GM12878 (cell line): ENCODE results near the gene OCIAD2. TPM values are rescaled to one million over a fixed set of nuclear protein-coding genes. Genes with fewer than 3 reads are reported as not detected.

Source experiments
- ATAC-seq: fragments of 200-7000 bp; cut with Tn5 transposase; 3 replicates; pipeline ENCODE4 v1.9.1; 2020; ENCODE audit warnings: mild to moderate bottlenecking, moderate library complexity
- BruUV-seq: library from RNA; stranded (reverse); fragments of 400-500 nt; replicated peaks from 2 replicates; lab custom pipeline; 2021; lab: Mats Ljungman, UMichigan
- CTCF ChIA-PET: fragments of 300-600 bp; sonication (Branson Sonifier 250); formaldehyde crosslinking; extraction: SDS; loops from one replicate; lab custom pipeline; 2021; ENCODE audit warnings: inconsistent platforms; lab: Yijun Ruan, JAX
- POLR2A ChIA-PET: fragments of 350-600 bp; formaldehyde crosslinking; extraction: SDS; loops from one replicate; lab custom pipeline; 2021; ENCODE audit warnings: inconsistent platforms; lab: Charles Lee
- RAD21 ChIA-PET: fragments of 300-600 bp; sonication (Branson Sonifier 250); formaldehyde crosslinking; loops from one replicate; lab custom pipeline; 2023; ENCODE audit warnings: antibody characterized with exemption; ENCODE audit not compliant: unreplicated experiment; lab: Charles Lee
- SMC1A ChIA-PET: fragments of 300-600 bp; sonication (Branson Sonifier 250); formaldehyde crosslinking; loops from one replicate; lab custom pipeline; 2023; ENCODE audit not compliant: unreplicated experiment, uncharacterized antibody; lab: Charles Lee
- DNase-seq: peaks from one replicate; pipeline ENCODE4 v3.0.0-alpha.2; 2011; ENCODE audit warnings: low read depth, low spot score
- FAIRE-seq: peaks from 3 replicates; lab custom pipeline; 2011; peaks lifted over from hg19 to GRCh38; lab: Jason Lieb, UNC
- H2AFZ ChIP-seq: 2 replicates; pipeline ENCODE4 v1.6.0; 2011; ENCODE audit warnings: low read depth, low read length, control low read depth; ENCODE audit not compliant: control insufficient read depth
- H3K27ac ChIP-seq: 2 replicates; pipeline ENCODE4 v1.5.1; 2011; ENCODE audit warnings: control low read depth; ENCODE audit not compliant: control insufficient read depth, insufficient read depth
- H3K27me3 ChIP-seq, 2 experiments: replicated peaks in 1 of 2; 2 replicates each; pipeline versions ENCODE4 v1.6.0 to v1.6.1; 2011; ENCODE audit warnings: low read length in 1 of 2; ENCODE audit not compliant: control insufficient read depth in 2 of 2, insufficient read depth in 2 of 2
- H3K36me3 ChIP-seq, 2 experiments: 2 replicates each; pipeline ENCODE4 v1.5.1; 2011; ENCODE audit warnings: low read length in 1 of 2; ENCODE audit not compliant: control insufficient read depth in 2 of 2, insufficient read depth in 2 of 2
- H3K4me1 ChIP-seq: 2 replicates; pipeline ENCODE4 v1.6.1; 2011; ENCODE audit warnings: mild to moderate bottlenecking, low read length, moderate library complexity, mixed read lengths; ENCODE audit not compliant: control insufficient read depth, insufficient read depth
- H3K4me2 ChIP-seq: 2 replicates; pipeline ENCODE4 v1.6.0; 2011; ENCODE audit warnings: control low read depth; ENCODE audit not compliant: control insufficient read depth, insufficient read depth
- H3K4me3 ChIP-seq: fragments of 200-600 bp; sonication (generic); 2 replicates; pipeline ENCODE4 v1.5.1; 2016
- H3K79me2 ChIP-seq: 2 replicates; pipeline ENCODE4 v1.6.0; 2011; ENCODE audit warnings: low read length; ENCODE audit not compliant: control insufficient read depth, insufficient read depth
- H3K9ac ChIP-seq: 2 replicates; pipeline ENCODE4 v1.8.0; 2011; ENCODE audit warnings: low read length, control low read depth, mixed read lengths; ENCODE audit not compliant: control insufficient read depth, insufficient read depth
- H3K9me3 ChIP-seq: replicated peaks from 3 replicates; pipeline ENCODE4 v1.5.1; 2011; ENCODE audit warnings: mild to moderate bottlenecking, low read length; ENCODE audit not compliant: control insufficient read depth, insufficient read depth
- H4K20me1 ChIP-seq: 2 replicates; pipeline ENCODE4 v1.6.0; 2011; ENCODE audit not compliant: control insufficient read depth, insufficient read depth
- CEBPZ ChIP-seq: fragments of 150-350 bp; IDR thresholded peaks from 2 replicates; pipeline ENCODE4 v1.6.1; 2016; ENCODE audit warnings: low read depth, low read length
- CHD1 ChIP-seq: IDR thresholded peaks from 2 replicates; pipeline ENCODE4 v1.6.1; 2012; ENCODE audit warnings: low read depth, low read length, improper control_type of control experiment
- CHD4 ChIP-seq: fragments of 200-600 bp; sonication (generic); IDR thresholded peaks from 2 replicates; pipeline ENCODE4 v1.6.1; 2016; ENCODE audit warnings: mild to moderate bottlenecking
- EED ChIP-seq: sonication (generic); IDR thresholded peaks from 2 replicates; pipeline ENCODE4 v1.6.1; 2016; ENCODE audit warnings: antibody characterized with exemption, low read depth
- JUND ChIP-seq: IDR thresholded peaks from 2 replicates; pipeline ENCODE4 v1.6.1; 2012; ENCODE audit warnings: low read depth, mild to moderate bottlenecking, low read length, improper control_type of control experiment, moderate library complexity
- KDM1A ChIP-seq: fragments of 200-600 bp; sonication (generic); IDR thresholded peaks from 2 replicates; pipeline ENCODE4 v1.6.1; 2016; ENCODE audit warnings: borderline replicate concordance
- NFYB ChIP-seq: IDR thresholded peaks from 2 replicates; pipeline ENCODE4 v1.6.1; 2011; ENCODE audit warnings: low read depth, mild to moderate bottlenecking, low read length, improper control_type of control experiment, moderate library complexity; ENCODE audit not compliant: insufficient read depth
- PML ChIP-seq: IDR thresholded peaks from 2 replicates; pipeline ENCODE4 v1.6.1; 2012; ENCODE audit warnings: low read length, inconsistent platforms
- SMC3 ChIP-seq: IDR thresholded peaks from 2 replicates; pipeline ENCODE4 v1.6.1; 2011; ENCODE audit warnings: low read length, improper control_type of control experiment, borderline replicate concordance
- WGBS: methylation state at CpG from one replicate; pipeline ENCODE4 v1.1.6; 2016; ENCODE audit warnings: low lambda C conversion rate; ENCODE audit not compliant: insufficient replicate concordance, insufficient coverage; ENCODE audit errors: missing lambda C conversion rate; 5-methylcytosine and 5-hydroxymethylcytosine counted together
- in situ Hi-C: fragments of 300-500 bp; cut with MboI; formaldehyde crosslinking; loops from 9 replicates; pipeline ENCODE4 v1.14.3; 2018; ENCODE audit warnings: mixed read lengths
- intact Hi-C: fragments of 100-400 bp; cut with micrococcal nuclease; formaldehyde crosslinking; loops from one replicate; pipeline ENCODE4 v1.14.2; 2022; ENCODE audit not compliant: unreplicated experiment
- polyA plus RNA-seq, 11 experiments: library from polyadenylated mRNA; depleted of rRNA in 4 of 11; unstranded in 6 of 11; stranded (reverse) in 5 of 11; fragments of >200 nt; fragmentation: Nextera tagmentation in 4 of 11; fragmentation: Illumina TruSeq in 1 of 11; extraction: Ambion mirVana in 4 of 11; extraction: Trizol in 1 of 11; gene quantifications; 1 replicate in 1 of 11; 2 replicates in 10 of 11; pipeline versions ENCODE4 v1.2.1 to v1.2.3, GENCODE V29; 2011 to 2016; ENCODE audit warnings: inconsistent platforms in 2 of 11, missing spikeins in 2 of 11, low read depth in 1 of 11
- total RNA-seq, 4 experiments: library from RNA; depleted of rRNA in 3 of 4; stranded (reverse); fragments of >200 nt in 3 of 4; fragmentation: Illumina TruSeq in 1 of 4; extraction: Trizol in 1 of 4; gene quantifications; 2 replicates each; pipeline versions ENCODE4 v1.2.1 to v1.2.3, GENCODE V29; 2013 to 2021

Gene OCIAD2
- total and polyA plus RNA-seq, 10 of the 15 experiments (the other 5 are each of a cell fraction or from before 2014, with no cell fraction given) = 42.4 to 140 (median 70.0) TPM

DNA sequence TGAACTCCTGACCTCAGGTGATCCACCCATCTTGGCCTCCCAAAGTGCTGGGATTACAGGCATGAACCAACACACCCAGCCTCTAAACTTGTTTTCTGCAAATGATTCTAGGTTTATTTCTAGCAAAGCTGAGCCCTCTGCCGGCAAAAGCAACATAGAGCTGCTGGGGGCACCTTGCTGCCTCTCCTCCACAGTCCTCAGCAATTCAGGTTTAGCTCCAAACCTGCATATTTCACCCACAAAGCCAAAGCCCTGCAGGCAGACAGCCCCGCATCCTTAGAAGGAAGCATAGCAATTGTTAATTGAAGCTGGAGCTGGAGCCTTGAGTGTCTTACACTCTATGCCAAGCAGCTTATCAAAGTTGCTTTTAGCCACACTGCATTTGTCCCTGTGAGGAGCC is 24.9 kb upstream of the OCIAD2 start (continued):
- TF ChIP-seq CHD1 (no peak), EED (no peak)

DNA sequence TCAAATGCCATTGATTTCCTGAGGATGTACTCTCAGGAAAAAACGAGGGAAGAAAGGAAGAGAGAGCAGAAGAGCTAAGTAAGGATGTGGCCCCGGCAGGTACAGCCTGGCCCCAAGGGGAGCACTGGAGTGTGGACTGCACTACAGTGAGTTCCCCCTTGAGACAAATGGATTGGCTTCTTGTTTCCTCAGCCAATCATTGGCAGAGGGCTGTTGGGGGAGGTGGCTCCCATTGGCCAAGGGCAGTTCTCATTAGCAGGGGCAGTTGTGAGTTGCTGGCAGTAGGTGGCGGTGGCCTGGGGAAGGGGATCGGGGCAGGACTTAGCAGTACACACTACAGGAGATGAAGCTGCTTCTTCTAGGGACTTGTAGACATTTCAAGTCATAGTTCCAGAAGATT is 24.1 kb upstream of the OCIAD2 start:
- H3K9me3 ChIP-seq = no peaks in the 10 kb centered on the region
- no peaks in the 10 kb centered on the region for H3K4me1 ChIP-seq
- H3K27me3 ChIP-seq = no peaks in the 10 kb centered on the region
- H3K4me2 ChIP-seq = no peak overlapping the region
- no peak overlapping the region for H2AFZ ChIP-seq
- SMC1A ChIA-PET = interaction anchor here (0.6 kb wide), 1 partner anchor 21 kb away, joined by 3 read pairs; no protein-coding TSS in a partner anchor
- H3K36me3 ChIP-seq = no peaks in the 10 kb centered on the region
- FAIRE-seq (no peak), DNase-seq (no peak), ATAC-seq (peak; percentile 76)
- 28% methylated on average over 4 of the region's 4 CpGs for WGBS
- POLR2A ChIA-PET = no interaction called here
- peak; percentile 53; the same call in 1 of the 2 replicates for TF ChIP-seq NFYB
- no peak for TF ChIP-seq PML
- TF ChIP-seq KDM1A = no peak
- TF ChIP-seq CEBPZ = no peak
- no peak for TF ChIP-seq CHD4
- no peak for TF ChIP-seq SMC3
- TF ChIP-seq CHD1 = no peak
- no peak for TF ChIP-seq JUND
- H3K79me2 ChIP-seq = no peaks in the 10 kb centered on the region
- no peak overlapping the region for H3K4me3 ChIP-seq
- H4K20me1 ChIP-seq = no peaks in the 10 kb centered on the region
- intact Hi-C loops = no loop called here
- no peak overlapping the region for H3K27ac ChIP-seq
- no TSS peak for BruUV-seq
- RAD21 ChIA-PET = no interaction called here
- H3K9ac ChIP-seq = no peak overlapping the region
- CTCF ChIA-PET = interaction anchor here (0.9 to 3.1 kb wide), 2 partner anchors 14 to 23 kb away, joined by 4 to 15 read pairs; no protein-coding TSS in a partner anchor
- in situ Hi-C loops = no loop called here
